Measurements from ENCODE around the gene IFITM1.
"Not testable (repeated sequence)": the region's sequence is repeated elsewhere in the genome, so short reads cannot be mapped to it uniquely, and the experiment has no call there.

IFITM1 gene

DNA sequence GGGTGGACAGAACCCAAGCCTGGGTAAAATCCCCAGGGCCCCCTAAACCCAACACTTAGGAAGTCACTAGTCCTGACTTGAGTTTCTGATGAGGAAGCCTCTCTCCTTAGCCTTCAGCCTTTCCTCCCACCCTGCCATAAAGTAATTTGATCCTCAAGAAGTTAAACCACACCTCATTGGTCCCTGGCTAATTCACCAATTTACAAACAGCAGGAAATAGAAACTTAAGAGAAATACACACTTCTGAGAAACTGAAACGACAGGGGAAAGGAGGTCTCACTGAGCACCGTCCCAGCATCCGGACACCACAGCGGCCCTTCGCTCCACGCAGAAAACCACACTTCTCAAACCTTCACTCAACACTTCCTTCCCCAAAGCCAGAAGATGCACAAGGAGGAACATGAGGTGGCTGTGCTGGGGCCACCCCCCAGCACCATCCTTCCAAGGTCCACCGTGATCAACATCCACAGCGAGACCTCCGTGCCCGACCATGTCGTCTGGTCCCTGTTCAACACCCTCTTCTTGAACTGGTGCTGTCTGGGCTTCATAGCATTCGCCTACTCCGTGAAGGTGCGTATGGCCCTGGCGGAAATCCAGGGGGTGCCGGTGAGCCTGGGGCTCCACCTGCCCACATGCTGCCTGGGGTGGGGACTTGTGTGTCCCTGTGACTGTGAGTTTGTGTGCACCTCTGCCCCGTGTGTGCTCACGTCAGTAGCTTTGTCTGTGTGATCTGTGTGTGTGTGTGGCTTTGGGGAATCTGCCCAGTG, at the start of gene IFITM1:
Gene IFITM1 (plus strand): TSS at position 254 of the 767 bp plus-strand sequence. CDS start 131 bp downstream, at position 385.
- DNase-seq (ENCODE audit: low read depth in 2 of 2) = peak; percentile 34 to 40

DNA sequence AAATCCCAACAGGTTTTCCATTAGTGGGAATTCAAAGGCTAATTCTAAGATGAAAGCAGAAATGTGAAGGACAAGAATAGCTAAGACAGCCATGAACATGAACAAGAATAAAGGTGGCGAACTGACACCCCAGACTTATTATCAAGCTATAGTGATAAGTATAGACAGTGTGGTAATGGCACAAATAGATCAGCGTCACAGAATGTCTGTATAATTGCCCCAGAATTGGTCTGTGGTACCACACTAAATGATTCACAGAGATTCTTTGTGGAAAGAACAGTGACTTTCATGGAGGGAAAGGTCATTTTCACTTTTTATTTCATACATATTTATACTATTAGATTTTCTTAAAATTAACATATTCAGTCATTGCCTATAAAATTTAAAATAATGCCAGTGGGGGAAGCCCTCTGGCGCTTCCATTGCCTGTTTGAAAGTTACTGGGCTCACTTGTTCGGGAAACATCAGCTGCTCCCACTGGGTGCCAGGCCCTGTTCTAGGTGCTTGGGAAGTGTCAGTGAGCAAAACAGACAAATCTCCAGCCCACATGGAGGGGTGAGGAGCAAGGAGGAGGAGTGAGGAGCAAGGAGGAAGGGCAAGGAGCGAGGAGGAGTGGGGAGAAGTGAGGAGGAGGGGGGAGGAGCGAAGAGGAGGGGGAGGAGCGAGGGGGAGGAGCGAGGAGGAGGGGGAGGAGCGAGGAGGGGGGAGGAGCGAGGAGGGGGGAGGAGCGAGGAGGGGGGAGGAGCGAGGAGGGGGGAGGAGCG, 47.0 kb upstream of the IFITM1 start:
- no peak for DNase-seq (ENCODE audit: low read depth in 2 of 2)

- DNase-seq (ENCODE audit: low read depth in 2 of 2) = no peak
Observed at GRCh38 chr11:267491-267994, 46.3 kb upstream of the IFITM1 start.

GRCh38 chr11:268716-269145, 45.1 kb upstream of the IFITM1 start:
- not testable (repeated sequence) for DNase-seq (ENCODE audit: low read depth in 2 of 2)

GRCh38 chr11:269146-269890, 44.5 kb upstream of the IFITM1 start:
- DNase-seq (ENCODE audit: low read depth in 2 of 2) = no peak

DNA sequence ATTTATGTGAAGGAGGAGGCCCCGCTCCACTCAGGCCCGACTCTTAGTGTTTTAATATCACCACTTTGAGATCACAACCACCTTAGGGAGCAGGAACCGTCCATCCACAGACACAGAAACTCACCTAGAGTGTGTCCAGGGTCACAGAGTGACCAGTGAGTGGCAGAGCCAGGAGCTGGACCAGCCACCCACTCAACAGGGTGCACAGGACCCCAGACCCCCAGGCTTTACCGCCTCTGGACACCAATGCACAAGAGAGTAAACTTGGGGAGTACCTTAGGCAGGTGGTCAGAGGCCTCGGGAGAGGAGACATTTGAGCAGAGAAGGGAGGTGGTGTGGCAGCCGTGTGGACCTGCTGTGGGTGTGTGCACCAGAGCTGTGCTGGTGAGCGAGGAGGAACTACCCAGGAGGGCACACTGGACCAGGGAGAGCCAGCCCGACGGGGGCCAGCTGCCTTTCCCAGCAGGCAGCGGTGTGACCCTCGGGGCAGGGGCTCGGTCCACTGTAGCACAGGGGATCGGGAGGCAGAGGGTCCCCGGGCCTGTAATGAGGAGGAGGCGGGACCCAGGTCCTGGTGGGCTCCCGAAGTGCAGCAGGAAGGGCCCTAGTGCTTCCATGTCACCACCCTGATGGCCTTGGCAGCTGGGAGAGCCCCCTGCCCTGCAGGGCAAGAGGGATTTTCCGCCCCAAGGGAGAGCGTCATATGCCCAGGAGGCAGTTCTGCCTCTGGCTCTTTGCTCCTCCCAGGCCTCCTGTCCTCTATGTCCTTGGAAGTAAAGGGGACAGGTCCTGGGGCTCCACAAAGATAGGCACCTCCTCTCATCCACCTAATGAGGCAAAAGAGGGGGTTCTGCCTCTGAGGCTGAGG, 43.2 kb upstream of the IFITM1 start:
- no peak for DNase-seq (ENCODE audit: low read depth in 2 of 2)

DNA sequence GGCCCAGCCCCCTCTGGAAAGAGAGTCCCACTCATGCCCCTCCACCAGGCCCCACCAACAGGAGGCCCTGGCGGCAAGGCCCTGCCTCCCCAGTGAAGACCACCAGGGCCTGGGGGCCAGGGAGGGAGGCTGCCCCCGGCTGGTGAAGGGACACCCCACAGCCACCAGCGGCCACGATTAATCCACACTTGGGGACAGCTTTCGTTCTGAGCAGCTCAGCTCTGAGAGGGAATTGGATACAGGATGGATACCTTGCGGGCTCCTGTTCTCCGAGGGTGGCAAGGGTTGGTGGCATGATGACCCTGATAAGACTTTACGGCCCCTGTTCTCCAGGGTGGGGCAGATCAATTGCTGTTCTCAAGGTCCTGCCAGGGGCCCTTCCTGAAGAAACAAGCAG, 42.5 kb upstream of the IFITM1 start:
- no peak for DNase-seq (ENCODE audit: low read depth in 2 of 2)

- DNase-seq (ENCODE audit: low read depth in 2 of 2) = no peak
Observed at GRCh38 chr11:272195-272930, 41.5 kb upstream of the IFITM1 start.

DNA sequence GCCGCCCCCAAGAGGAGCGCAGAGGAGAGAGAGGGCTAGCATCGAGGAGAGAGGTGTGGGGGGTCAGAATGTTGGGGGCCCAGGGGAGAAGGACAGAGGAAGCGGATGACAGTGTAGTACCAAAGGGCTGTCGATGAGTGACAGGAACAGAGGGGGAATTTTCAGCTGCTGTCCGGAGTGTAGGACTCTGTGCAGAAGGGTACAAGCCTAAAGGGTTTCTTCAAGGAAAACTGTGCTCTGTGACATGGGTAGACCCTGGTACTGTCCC, 41.0 kb upstream of the IFITM1 start:
- no peak for DNase-seq (ENCODE audit: low read depth in 2 of 2)

DNA sequence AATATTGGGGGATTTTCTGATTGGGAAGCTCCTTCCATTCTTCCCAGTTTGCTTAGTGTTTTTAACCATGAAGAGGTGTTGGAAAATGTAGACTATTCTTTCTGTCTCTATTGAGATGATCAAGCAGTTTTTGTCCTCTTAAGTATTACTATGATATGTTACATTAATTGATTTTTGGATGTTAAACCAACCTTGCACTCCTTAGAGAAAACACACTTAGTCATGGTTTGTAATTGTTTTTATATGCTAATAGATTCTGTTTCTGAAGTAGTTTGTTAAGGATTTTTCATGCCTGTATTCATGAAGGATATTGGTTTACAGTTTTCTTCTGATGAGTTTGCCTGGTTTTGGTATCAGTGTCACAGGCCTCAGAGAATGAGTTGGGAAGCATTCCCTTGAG, 37.6 kb upstream of the IFITM1 start:
- no peak for DNase-seq (ENCODE audit: low read depth in 2 of 2)

GRCh38 chr11:278001-278951, 35.6 kb upstream of the IFITM1 start, which contains the start of gene NLRP6:
Gene NLRP6 (plus strand): TSS chr11:278407. CDS start chr11:278570, 163 bp downstream.
- no peak for DNase-seq (ENCODE audit: low read depth in 2 of 2)

DNA sequence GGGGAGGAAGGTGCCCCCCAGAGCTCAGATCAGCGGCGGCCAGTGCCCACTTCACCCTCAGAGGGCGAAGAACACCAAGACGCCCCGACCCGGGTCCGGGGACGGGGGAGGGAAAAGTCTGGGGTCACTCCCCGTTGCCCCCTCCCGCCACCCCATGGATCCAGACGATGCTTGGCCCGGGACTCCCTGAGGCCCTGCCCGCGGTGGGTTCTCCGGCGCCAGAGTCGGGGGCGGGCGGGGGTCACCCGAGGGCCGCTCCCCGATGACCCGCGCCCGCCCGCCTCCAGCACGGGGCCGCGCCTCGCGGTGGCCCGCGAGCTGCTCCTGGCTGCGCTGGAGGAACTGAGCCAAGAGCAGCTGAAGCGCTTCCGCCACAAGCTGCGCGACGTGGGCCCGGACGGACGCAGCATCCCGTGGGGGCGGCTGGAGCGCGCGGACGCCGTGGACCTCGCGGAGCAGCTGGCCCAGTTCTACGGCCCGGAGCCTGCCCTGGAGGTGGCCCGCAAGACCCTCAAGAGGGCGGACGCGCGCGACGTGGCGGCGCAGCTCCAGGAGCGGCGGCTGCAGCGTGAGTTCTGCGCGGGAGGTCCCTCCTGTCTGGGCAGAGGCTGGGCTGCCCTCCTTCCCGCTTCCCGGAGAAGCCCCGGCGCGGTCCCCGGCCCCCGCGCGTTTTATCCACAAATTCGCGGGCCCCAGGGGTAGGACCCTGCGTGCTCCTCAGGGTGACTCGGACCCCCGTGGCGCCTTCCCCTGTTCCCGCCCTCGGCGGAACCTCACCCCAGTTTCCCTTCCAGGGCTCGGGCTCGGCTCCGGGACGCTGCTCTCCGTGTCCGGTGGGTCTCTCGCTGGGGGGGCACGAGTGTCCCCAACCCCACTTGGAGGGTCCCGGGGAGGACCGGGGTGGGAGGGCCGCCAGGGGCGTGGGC, 34.5 kb upstream of the IFITM1 start:
- no peak for DNase-seq (ENCODE audit: low read depth in 2 of 2)

DNA sequence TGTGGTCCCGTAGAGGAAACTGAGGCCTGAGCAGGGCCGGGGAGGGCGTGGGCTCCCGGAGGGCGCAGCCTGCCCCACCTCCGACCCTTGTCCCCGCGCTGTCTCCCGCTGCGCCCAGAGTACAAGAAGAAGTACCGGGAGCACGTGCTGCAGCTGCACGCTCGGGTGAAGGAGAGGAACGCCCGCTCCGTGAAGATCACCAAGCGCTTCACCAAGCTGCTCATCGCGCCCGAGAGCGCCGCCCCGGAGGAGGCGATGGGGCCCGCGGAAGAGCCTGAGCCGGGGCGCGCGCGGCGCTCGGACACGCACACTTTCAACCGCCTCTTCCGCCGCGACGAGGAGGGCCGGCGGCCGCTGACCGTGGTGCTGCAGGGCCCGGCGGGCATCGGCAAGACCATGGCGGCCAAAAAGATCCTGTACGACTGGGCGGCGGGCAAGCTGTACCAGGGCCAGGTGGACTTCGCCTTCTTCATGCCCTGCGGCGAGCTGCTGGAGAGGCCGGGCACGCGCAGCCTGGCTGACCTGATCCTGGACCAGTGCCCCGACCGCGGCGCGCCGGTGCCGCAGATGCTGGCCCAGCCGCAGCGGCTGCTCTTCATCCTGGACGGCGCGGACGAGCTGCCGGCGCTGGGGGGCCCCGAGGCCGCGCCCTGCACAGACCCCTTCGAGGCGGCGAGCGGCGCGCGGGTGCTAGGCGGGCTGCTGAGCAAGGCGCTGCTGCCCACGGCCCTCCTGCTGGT, 33.7 kb upstream of the IFITM1 start:
- no peak for DNase-seq (ENCODE audit: low read depth in 2 of 2)

GRCh38 chr11:280706-281485, 32.9 kb upstream of the IFITM1 start:
- no peak for DNase-seq (ENCODE audit: low read depth in 2 of 2)

GRCh38 chr11:281486-282161, 32.2 kb upstream of the IFITM1 start:
- DNase-seq (ENCODE audit: low read depth in 2 of 2) = no peak

DNA sequence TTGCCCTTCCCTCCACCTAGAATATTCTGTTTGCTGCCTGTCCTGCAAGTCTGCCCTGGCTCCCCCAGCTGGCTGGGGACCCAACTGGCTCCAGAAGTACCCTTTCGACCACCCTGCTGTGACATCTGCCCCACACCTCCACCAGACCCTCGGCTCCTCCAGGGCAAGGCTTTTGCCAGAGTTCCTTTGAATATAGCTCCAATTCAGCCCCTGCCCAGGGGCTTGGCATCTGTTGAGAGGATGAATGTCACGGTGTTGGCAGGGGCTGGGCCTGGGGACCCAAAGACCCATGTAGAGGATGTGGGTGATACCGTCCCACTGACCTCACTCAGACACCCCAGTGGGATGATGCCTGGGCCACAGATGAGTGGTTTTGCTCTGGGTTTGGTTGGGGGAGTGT, 31.7 kb upstream of the IFITM1 start:
- DNase-seq (ENCODE audit: low read depth in 2 of 2) = no peak

Data from fibroblast of skin of left biceps (primary cell).